ENCODE results near the gene GRK7. TPM values are rescaled to one million over a fixed set of nuclear protein-coding genes. Genes with fewer than 3 reads are reported as not detected.

GRK7 gene
- total RNA-seq, 1 experiment from 2014 or later = not detected

GRCh38 chr3:141783632-141784031, 20.4 kb downstream of the GRK7 start:
- no peak overlapping the region for H3K4me3 ChIP-seq (ENCODE audit: low read depth, low read length, poor library complexity, severe bottlenecking)
- intact Hi-C loops (cut with micrococcal nuclease; ENCODE audit: unreplicated experiment) = no loop called here
- ChIA-PET POLR2A (ENCODE audit: low non-redundant PET) (no interaction called here), CTCF (no interaction called here)
- TF ChIP-seq CTCF (conservative IDR thresholded peaks at IDR 0.05; ENCODE audit: low read depth, low read length) = no peak
- no peak for TF ChIP-seq EZH2 (IDR thresholded peaks at IDR 0.05; ENCODE audit: borderline replicate concordance, low read depth, low read length, poor library complexity, severe bottlenecking)
- no peaks in the 10 kb centered on the region for H3K36me3 ChIP-seq (ENCODE audit: insufficient read depth, low read length, poor library complexity, severe bottlenecking)
- no peaks in the 10 kb centered on the region for H3K27me3 ChIP-seq (replicated peaks; ENCODE audit: insufficient read depth, low read depth, low read length, poor library complexity)
- H3K4me1 ChIP-seq (ENCODE audit: insufficient read depth, low read length, poor library complexity, severe bottlenecking) = no peaks in the 10 kb centered on the region
- H3K27ac ChIP-seq (ENCODE audit: low read depth, low read length, poor library complexity, severe bottlenecking) = no peak overlapping the region
- H3K9me3 ChIP-seq (ENCODE audit: low read depth, low read length, poor library complexity, severe bottlenecking) = no peaks in the 10 kb centered on the region
- no peak for DNase-seq (ENCODE audit: low spot score)
- BruUV-seq (replicated peaks) = no TSS peak

DNA sequence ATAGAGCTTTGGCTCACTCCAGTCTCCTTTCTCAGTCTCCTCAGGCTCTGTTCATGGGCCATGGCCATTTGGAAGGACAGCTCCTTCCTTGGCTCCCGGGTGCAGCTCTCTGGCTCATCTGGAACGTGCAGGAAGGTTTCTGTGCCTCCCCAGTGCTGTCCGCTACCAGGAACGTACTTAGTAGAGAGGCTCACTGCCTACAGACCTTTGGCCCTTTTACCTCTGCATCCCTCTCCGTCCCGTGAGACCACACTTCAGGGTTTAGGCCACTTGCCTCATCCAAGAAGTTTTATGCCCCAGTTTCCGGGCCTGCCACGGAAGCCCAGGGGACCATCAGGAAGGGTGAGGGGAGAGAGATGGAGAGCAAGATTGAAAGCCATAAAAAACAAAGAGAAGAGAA, 20.9 kb downstream of the GRK7 start:
- intact Hi-C loops (cut with micrococcal nuclease; ENCODE audit: unreplicated experiment) = no loop called here
- POLR2A ChIA-PET (ENCODE audit: low non-redundant PET) = no interaction called here
- H3K4me3 ChIP-seq (ENCODE audit: low read depth, low read length, poor library complexity, severe bottlenecking) = no peak overlapping the region
- no peaks in the 10 kb centered on the region for H3K4me1 ChIP-seq (ENCODE audit: insufficient read depth, low read length, poor library complexity, severe bottlenecking)
- no peak overlapping the region for H3K27ac ChIP-seq (ENCODE audit: low read depth, low read length, poor library complexity, severe bottlenecking)
- CTCF ChIA-PET = no interaction called here
- no peak for TF ChIP-seq EZH2 (IDR thresholded peaks at IDR 0.05; ENCODE audit: borderline replicate concordance, low read depth, low read length, poor library complexity, severe bottlenecking)
- TF ChIP-seq CTCF (conservative IDR thresholded peaks at IDR 0.05; ENCODE audit: low read depth, low read length) = no peak
- DNase-seq (ENCODE audit: low spot score) = no peak
- no peaks in the 10 kb centered on the region for H3K9me3 ChIP-seq (ENCODE audit: low read depth, low read length, poor library complexity, severe bottlenecking)
- BruUV-seq (replicated peaks) = no TSS peak
- H3K27me3 ChIP-seq (replicated peaks; ENCODE audit: insufficient read depth, low read depth, low read length, poor library complexity) = no peaks in the 10 kb centered on the region
- H3K36me3 ChIP-seq (ENCODE audit: insufficient read depth, low read length, poor library complexity, severe bottlenecking) = no peaks in the 10 kb centered on the region

- CTCF ChIA-PET = no interaction called here
- H3K4me3 ChIP-seq (ENCODE audit: low read depth, low read length, poor library complexity, severe bottlenecking) = no peak overlapping the region
- intact Hi-C loops (cut with micrococcal nuclease; ENCODE audit: unreplicated experiment) = no loop called here
- H3K27me3 ChIP-seq (replicated peaks; ENCODE audit: insufficient read depth, low read depth, low read length, poor library complexity) = no peaks in the 10 kb centered on the region
- TF ChIP-seq CTCF (conservative IDR thresholded peaks at IDR 0.05; ENCODE audit: low read depth, low read length) (no peak), EZH2 (IDR thresholded peaks at IDR 0.05; ENCODE audit: borderline replicate concordance, low read depth, low read length, poor library complexity, severe bottlenecking) (no peak)
- BruUV-seq (replicated peaks) = no TSS peak
- no peaks in the 10 kb centered on the region for H3K4me1 ChIP-seq (ENCODE audit: insufficient read depth, low read length, poor library complexity, severe bottlenecking)
- no peaks in the 10 kb centered on the region for H3K36me3 ChIP-seq (ENCODE audit: insufficient read depth, low read length, poor library complexity, severe bottlenecking)
- no peaks in the 10 kb centered on the region for H3K9me3 ChIP-seq (ENCODE audit: low read depth, low read length, poor library complexity, severe bottlenecking)
- no peak overlapping the region for H3K27ac ChIP-seq (ENCODE audit: low read depth, low read length, poor library complexity, severe bottlenecking)
- no peak for DNase-seq (ENCODE audit: low spot score)
- POLR2A ChIA-PET (ENCODE audit: low non-redundant PET) = no interaction called here
Measured at GRCh38 chr3:141784531-141784930, 21.3 kb downstream of the GRK7 start.
